ENCODE results near the gene HTT. TPM values are rescaled to one million over a fixed set of nuclear protein-coding genes. Genes with fewer than 3 reads are reported as not detected.

Gene HTT
- 10.0 TPM for polyA plus RNA-seq

DNA sequence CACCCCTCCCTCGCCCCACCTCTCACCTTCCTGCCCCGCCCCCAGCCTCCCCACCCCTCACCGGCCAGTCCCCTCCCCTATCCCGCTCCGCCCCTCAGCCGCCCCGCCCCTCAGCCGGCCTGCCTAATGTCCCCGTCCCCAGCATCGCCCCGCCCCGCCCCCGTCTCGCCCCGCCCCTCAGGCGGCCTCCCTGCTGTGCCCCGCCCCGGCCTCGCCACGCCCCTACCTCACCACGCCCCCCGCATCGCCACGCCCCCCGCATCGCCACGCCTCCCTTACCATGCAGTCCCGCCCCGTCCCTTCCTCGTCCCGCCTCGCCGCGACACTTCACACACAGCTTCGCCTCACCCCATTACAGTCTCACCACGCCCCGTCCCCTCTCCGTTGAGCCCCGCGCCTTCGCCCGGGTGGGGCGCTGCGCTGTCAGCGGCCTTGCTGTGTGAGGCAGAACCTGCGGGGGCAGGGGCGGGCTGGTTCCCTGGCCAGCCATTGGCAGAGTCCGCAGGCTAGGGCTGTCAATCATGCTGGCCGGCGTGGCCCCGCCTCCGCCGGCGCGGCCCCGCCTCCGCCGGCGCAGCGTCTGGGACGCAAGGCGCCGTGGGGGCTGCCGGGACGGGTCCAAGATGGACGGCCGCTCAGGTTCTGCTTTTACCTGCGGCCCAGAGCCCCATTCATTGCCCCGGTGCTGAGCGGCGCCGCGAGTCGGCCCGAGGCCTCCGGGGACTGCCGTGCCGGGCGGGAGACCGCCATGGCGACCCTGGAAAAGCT is at the start of gene HTT, which contains the start of gene HTT-AS:
HTT (plus strand) TSS at position 604 of the 768 bp plus-strand sequence; CDS start at position 749, 145 bp downstream.
HTT-AS (minus strand) TSS at position 461 of the 768 bp plus-strand sequence.
- H3K27me3 Mint-ChIP-seq, result no peaks in the 10 kb centered on the region

GRCh38 chr4:3025881-3026280 is 48.6 kb upstream of the HTT start:
- H3K4me3 Mint-ChIP-seq, result no peak overlapping the region
- H3K36me3 Mint-ChIP-seq, result peaks cover 3% of the 10 kb centered on the region
- H3K27me3 Mint-ChIP-seq, result peaks cover 26% of the 10 kb centered on the region
- no peak overlapping the region for H3K27ac Mint-ChIP-seq
- no peaks in the 10 kb centered on the region for H3K4me1 Mint-ChIP-seq
- H3K9me3 Mint-ChIP-seq, result peaks cover 0 to 9% (median 0%) of the 10 kb centered on the region in 3 donors

More for the DNA sequence above, at the start of gene HTT, which contains the start of gene HTT-AS:
- no peaks in the 10 kb centered on the region for H3K36me3 Mint-ChIP-seq
- peak within 1 kb of the TSS; percentile 19 to 94 (median 72) for H3K27ac Mint-ChIP-seq
- H3K4me3 Mint-ChIP-seq, result peak within 1 kb of the TSS; percentile 87 to 97 (median 92)
- H3K9me3 Mint-ChIP-seq, result no peaks in the 10 kb centered on the region
- peaks cover 17 to 25% (median 24%) of the 10 kb centered on the region in 3 donors for H3K4me1 Mint-ChIP-seq

DNA sequence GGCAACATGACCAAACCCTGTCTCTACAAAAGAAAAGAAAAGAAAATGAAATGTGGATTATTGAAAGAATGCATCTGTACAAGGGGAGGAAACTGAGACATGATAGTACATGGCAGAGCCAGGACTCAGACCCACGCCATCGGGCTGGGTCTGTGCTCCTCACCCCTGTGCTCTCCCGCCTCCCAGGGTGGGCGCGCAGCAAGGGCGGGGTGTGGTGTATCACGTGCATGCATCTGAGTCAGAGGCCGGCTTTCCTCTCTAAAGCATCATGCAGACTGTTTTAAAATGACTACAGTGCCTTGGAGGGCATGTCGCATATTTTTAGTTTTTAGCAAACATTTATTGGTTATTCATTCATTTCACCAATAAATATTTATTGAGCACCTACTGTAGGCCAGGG is 47.9 kb upstream of the HTT start:
- H3K27ac Mint-ChIP-seq, result no peak overlapping the region
- H3K9me3 Mint-ChIP-seq, result peaks cover 0 to 9% (median 0%) of the 10 kb centered on the region in 3 donors
- H3K4me1 Mint-ChIP-seq, result no peaks in the 10 kb centered on the region
- peaks cover 3% of the 10 kb centered on the region for H3K36me3 Mint-ChIP-seq
- no peak overlapping the region for H3K4me3 Mint-ChIP-seq
- H3K27me3 Mint-ChIP-seq, result peaks cover 22% of the 10 kb centered on the region

GRCh38 chr4:3029464-3029863 is 45.0 kb upstream of the HTT start:
- H3K36me3 Mint-ChIP-seq, result no peaks in the 10 kb centered on the region
- H3K4me3 Mint-ChIP-seq, result no peak overlapping the region
- H3K27me3 Mint-ChIP-seq, result peaks cover 10% of the 10 kb centered on the region
- H3K27ac Mint-ChIP-seq, result no peak overlapping the region
- no peaks in the 10 kb centered on the region for H3K4me1 Mint-ChIP-seq
- no peaks in the 10 kb centered on the region for H3K9me3 Mint-ChIP-seq

DNA sequence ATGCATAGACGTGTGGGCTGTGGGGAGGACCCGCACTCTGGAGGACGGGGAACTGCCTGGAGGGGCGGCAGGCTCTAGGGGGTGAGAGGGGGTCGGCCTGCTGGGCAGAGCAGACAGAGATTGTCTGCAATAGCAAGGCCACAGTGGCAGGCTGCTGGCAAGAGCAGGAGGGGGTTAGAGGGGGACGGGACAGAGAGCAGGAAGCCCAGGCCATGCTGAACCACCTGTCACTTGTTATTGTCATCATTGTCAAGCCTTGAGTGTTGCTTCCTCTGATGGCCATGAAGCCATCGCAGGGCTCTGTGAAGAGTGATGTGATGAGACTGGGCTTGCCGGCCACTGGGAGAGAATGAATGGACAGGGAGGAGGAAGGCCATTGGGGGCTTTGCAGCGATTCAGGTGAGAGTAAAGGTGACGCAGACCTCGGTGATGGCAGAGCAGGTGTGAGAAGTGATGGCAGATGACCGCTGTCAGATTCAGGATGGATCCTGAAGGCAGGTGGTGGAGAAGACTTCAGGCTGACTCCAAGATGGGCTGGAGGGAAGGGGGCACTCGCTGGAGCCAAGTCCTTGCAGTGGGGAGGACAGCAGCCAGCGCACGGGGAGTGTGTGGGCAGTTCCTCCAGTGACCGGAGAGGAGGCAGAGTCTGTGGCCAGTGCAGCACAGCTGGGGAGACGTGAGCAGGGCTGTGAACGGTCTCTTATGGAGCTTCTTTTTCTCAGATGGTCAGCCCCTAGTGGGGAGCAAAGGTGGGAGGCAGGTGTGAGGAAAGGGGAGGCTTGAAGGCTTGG is 43.7 kb upstream of the HTT start:
- Mint-ChIP-seq H3K4me1 (no peaks in the 10 kb centered on the region), H3K36me3 (no peaks in the 10 kb centered on the region), H3K9me3 (no peaks in the 10 kb centered on the region), H3K27ac (no peak overlapping the region), H3K27me3 (peaks cover 10% of the 10 kb centered on the region), H3K4me3 (peak overlapping the region in 1 of 4 donors; percentile 40)

DNA sequence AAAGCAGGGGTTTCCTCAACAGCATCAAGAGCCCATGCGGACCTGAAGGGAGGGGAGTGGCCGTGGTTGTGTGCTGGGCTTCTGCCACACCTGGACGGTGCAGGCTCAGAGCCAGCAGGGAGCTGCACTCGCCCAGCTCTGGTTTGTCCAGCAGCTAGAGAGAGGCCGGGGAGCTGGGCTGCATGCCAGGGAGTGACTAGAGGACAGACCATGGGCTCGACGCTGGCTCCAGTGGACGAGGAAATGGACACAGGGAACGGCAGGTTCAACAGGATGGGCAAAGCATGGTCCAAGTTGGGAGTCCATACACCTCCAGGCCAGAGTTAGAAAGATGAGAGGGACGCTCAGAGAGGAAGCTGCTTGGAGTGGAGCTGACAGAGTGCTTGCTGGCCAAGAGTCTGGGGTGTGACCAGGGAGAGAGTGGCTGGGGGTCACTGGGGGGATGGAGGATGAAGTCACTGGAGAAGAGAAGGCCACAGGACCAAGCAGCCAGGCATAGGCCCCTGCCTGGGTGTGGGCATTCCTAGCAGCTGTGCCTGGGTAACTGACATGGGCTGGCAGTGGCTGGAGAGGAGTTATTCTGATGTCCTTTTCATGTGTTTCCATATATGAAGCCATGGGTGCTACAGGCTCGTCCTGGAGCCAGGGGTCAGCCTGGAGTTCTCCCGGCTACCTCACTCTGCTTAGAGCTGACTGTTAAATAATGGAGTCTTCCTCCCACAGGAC is 43.0 kb upstream of the HTT start:
- Mint-ChIP-seq H3K27me3 (peaks cover 9% of the 10 kb centered on the region), H3K9me3 (no peaks in the 10 kb centered on the region), H3K36me3 (no peaks in the 10 kb centered on the region), H3K4me3 (no peak overlapping the region), H3K27ac (no peak overlapping the region), H3K4me1 (no peaks in the 10 kb centered on the region)

- H3K4me3 Mint-ChIP-seq, result no peak overlapping the region
- peaks cover 3% of the 10 kb centered on the region for H3K36me3 Mint-ChIP-seq
- H3K4me1 Mint-ChIP-seq, result peaks cover 4 to 12% (median 10%) of the 10 kb centered on the region in 3 donors
- peaks cover 6% of the 10 kb centered on the region for H3K27me3 Mint-ChIP-seq
- no peak overlapping the region for H3K27ac Mint-ChIP-seq
- H3K9me3 Mint-ChIP-seq, result no peaks in the 10 kb centered on the region
Observed at GRCh38 chr4:3034231-3034630, 40.2 kb upstream of the HTT start.

GRCh38 chr4:3035249-3035648 is 39.2 kb upstream of the HTT start:
- Mint-ChIP-seq H3K9me3 (no peaks in the 10 kb centered on the region), H3K36me3 (peaks cover 3% of the 10 kb centered on the region), H3K27ac (peak overlapping the region in 1 of 3 donors; percentile 74), H3K4me3 (peak overlapping the region in 1 of 4 donors; percentile 23), H3K4me1 (peaks cover 5 to 16% (median 12%) of the 10 kb centered on the region in 3 donors), H3K27me3 (peaks cover 6% of the 10 kb centered on the region)

- no peak overlapping the region for H3K4me3 Mint-ChIP-seq
Observed at GRCh38 chr4:3035674-3036073, 38.8 kb upstream of the HTT start.

DNA sequence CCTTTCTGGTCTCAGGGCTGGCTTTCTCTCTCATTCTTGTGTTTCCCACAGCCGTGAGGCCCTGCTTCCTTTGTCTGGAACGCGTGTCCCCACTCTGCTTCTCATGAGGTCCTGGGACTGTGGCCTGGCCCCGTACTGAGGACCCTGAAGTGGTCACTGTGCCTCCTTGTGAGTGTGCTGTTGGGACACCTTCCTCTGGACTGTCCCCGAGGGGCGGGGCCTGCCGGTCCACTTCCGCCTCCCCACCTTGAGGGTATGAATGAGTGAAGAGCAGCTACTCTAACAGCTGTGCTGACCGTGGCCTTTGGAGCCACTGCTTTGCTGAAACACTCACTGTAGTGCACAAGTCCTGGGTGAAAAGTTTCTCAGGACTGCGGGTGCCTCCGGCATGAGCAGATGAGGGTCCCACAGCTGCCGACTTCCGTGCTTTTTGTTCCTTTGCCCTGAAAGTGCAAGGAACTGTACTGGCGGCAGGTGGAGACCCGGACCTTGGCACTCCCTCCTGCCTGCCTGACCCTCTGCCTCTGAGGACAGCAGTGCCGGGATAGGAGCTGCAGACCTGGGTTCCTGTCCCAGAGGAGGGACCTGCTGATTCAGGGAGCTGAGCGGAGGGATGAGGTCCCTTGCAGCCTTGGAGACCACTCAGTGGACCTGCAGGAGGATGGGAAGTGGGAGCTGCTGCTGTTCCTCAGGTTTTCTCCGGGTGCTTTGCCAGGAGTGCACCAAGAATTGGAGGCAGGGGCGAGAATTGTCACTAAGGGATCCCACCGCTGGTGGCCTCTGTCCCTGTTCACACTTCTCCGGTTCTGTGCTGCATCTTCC is 38.1 kb upstream of the HTT start:
- Mint-ChIP-seq H3K4me3 (peak overlapping the region in 1 of 4 donors; percentile 84), H3K4me1 (peaks cover 12 to 17% (median 16%) of the 10 kb centered on the region in 3 donors), H3K9me3 (no peaks in the 10 kb centered on the region), H3K36me3 (peaks cover 3% of the 10 kb centered on the region), H3K27me3 (peaks cover 4% of the 10 kb centered on the region), H3K27ac (peak overlapping the region in 2 of 3 donors; percentile 8 to 59)

More at GRCh38 chr4:3035674-3036073, 38.8 kb upstream of the HTT start:
- H3K4me1 Mint-ChIP-seq, result peaks cover 10 to 16% (median 16%) of the 10 kb centered on the region in 3 donors
- H3K9me3 Mint-ChIP-seq, result no peaks in the 10 kb centered on the region
- H3K27ac Mint-ChIP-seq, result no peak overlapping the region
- peaks cover 6% of the 10 kb centered on the region for H3K27me3 Mint-ChIP-seq
- peaks cover 3% of the 10 kb centered on the region for H3K36me3 Mint-ChIP-seq

DNA sequence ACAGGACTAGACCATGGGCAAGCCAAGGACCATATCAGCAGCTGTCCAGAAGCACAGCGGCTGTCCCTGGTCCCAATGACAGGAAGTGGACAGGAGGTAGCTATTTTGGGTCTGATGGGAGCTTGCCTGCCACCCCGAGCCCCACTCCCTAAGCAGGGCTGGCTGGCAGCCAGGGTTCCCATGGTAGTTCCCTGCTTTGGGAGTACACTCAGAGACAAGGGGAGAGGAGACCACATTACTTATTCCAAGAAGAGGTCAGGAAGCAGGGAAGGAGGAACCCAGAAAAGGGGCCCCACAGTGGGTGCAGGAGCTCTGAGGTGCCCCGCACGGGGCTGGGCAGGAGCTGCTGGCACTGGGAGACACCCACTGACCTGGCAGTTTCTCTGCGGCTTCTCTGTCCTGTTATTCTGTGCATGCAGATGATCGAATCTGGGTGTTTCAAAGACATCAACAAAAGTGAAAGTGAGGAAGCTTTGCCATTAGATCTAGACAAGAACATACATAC is 36.5 kb upstream of the HTT start:
- Mint-ChIP-seq H3K9me3 (no peaks in the 10 kb centered on the region), H3K4me1 (peaks cover 22 to 26% (median 24%) of the 10 kb centered on the region in 3 donors), H3K4me3 (peak overlapping the region; percentile 3 to 88 (median 63)), H3K27ac (peak overlapping the region; percentile 2 to 95 (median 11)), H3K27me3 (peaks cover 4% of the 10 kb centered on the region), H3K36me3 (peaks cover 3% of the 10 kb centered on the region)

DNA sequence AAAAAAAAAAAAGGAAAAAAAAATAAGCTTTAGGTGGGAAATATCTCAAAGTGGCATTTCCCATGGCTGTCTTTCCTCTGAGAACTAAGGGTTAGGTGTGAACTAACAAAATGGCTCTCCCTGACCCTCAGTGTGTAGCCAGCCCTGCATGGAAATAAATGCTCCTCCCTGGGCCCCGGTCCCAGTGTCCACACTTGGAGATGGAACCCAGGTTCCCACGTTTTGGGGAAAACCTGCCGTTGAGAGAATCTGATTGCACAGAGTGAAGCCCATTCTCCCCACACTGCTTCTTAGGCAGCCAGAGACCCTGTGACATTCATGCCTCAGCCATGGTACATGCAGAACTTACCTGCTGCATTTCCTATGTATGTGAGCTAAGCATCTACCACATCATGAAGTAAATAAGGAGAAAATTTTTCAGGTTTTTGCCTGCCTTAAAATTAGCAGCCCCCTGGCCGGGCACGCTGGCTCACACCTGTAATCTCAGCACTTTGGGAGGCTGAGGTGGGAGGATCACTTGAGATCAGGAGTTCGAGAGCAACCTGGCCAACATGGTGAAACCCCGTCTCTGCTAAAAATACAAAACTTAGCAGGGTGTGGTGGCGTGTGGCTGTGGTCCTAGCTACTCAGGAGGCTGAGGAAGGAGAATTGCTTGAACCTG is 34.6 kb upstream of the HTT start:
- H3K9me3 Mint-ChIP-seq, result no peaks in the 10 kb centered on the region
- H3K36me3 Mint-ChIP-seq, result peaks cover 7% of the 10 kb centered on the region
- peak overlapping the region; percentile 89 to 98 (median 96) for H3K4me3 Mint-ChIP-seq
- peaks cover 26 to 35% (median 29%) of the 10 kb centered on the region in 3 donors for H3K4me1 Mint-ChIP-seq
- H3K27ac Mint-ChIP-seq, result peak overlapping the region in 2 of 3 donors; percentile 95 to 97
- peaks cover 4% of the 10 kb centered on the region for H3K27me3 Mint-ChIP-seq

- Mint-ChIP-seq H3K9me3 (peaks cover 0 to 5% (median 0%) of the 10 kb centered on the region in 3 donors), H3K36me3 (peaks cover 11% of the 10 kb centered on the region), H3K4me3 (peak overlapping the region; percentile 89 to 98 (median 96)), H3K27ac (peak overlapping the region; percentile 95 to 98 (median 97)), H3K4me1 (peaks cover 31 to 42% (median 34%) of the 10 kb centered on the region in 3 donors), H3K27me3 (peaks cover 4% of the 10 kb centered on the region)
Observed at GRCh38 chr4:3040452-3041191, 33.9 kb upstream of the HTT start.

All from IgD-negative memory B cell (primary cell).